GM12878 (cell line): ENCODE data around the gene RAP1A. TPM values are rescaled to one million over a fixed set of nuclear protein-coding genes. Genes with fewer than 3 reads are reported as not detected.

Experiments used
- ATAC-seq: fragments of 200-7000 bp; cut with Tn5 transposase; 3 replicates; pipeline ENCODE4 v1.9.1; 2020; ENCODE audit warnings: mild to moderate bottlenecking, moderate library complexity
- BruUV-seq: library from RNA; stranded (reverse); fragments of 400-500 nt; replicated peaks from 2 replicates; lab custom pipeline; 2021; lab: Mats Ljungman, UMichigan
- CTCF ChIA-PET: fragments of 300-600 bp; sonication (Branson Sonifier 250); formaldehyde crosslinking; extraction: SDS; loops from one replicate; lab custom pipeline; 2021; ENCODE audit warnings: inconsistent platforms; lab: Yijun Ruan, JAX
- POLR2A ChIA-PET: fragments of 350-600 bp; formaldehyde crosslinking; extraction: SDS; loops from one replicate; lab custom pipeline; 2021; ENCODE audit warnings: inconsistent platforms; lab: Charles Lee
- RAD21 ChIA-PET: fragments of 300-600 bp; sonication (Branson Sonifier 250); formaldehyde crosslinking; loops from one replicate; lab custom pipeline; 2023; ENCODE audit warnings: antibody characterized with exemption; ENCODE audit not compliant: unreplicated experiment; lab: Charles Lee
- SMC1A ChIA-PET: fragments of 300-600 bp; sonication (Branson Sonifier 250); formaldehyde crosslinking; loops from one replicate; lab custom pipeline; 2023; ENCODE audit not compliant: unreplicated experiment, uncharacterized antibody; lab: Charles Lee
- DNase-seq: peaks from one replicate; pipeline ENCODE4 v3.0.0-alpha.2; 2011; ENCODE audit warnings: low read depth, low spot score
- FAIRE-seq: peaks from 3 replicates; lab custom pipeline; 2011; peaks lifted over from hg19 to GRCh38; lab: Jason Lieb, UNC
- H2AFZ ChIP-seq: 2 replicates; pipeline ENCODE4 v1.6.0; 2011; ENCODE audit warnings: low read depth, low read length, control low read depth; ENCODE audit not compliant: control insufficient read depth
- H3K27ac ChIP-seq: 2 replicates; pipeline ENCODE4 v1.5.1; 2011; ENCODE audit warnings: control low read depth; ENCODE audit not compliant: control insufficient read depth, insufficient read depth
- H3K27me3 ChIP-seq, 2 experiments: replicated peaks in 1 of 2; 2 replicates each; pipeline versions ENCODE4 v1.6.0 to v1.6.1; 2011; ENCODE audit warnings: low read length in 1 of 2; ENCODE audit not compliant: control insufficient read depth in 2 of 2, insufficient read depth in 2 of 2
- H3K36me3 ChIP-seq, 2 experiments: 2 replicates each; pipeline ENCODE4 v1.5.1; 2011; ENCODE audit warnings: low read length in 1 of 2; ENCODE audit not compliant: control insufficient read depth in 2 of 2, insufficient read depth in 2 of 2
- H3K4me1 ChIP-seq: 2 replicates; pipeline ENCODE4 v1.6.1; 2011; ENCODE audit warnings: mild to moderate bottlenecking, low read length, moderate library complexity, mixed read lengths; ENCODE audit not compliant: control insufficient read depth, insufficient read depth
- H3K4me2 ChIP-seq: 2 replicates; pipeline ENCODE4 v1.6.0; 2011; ENCODE audit warnings: control low read depth; ENCODE audit not compliant: control insufficient read depth, insufficient read depth
- H3K4me3 ChIP-seq: fragments of 200-600 bp; sonication (generic); 2 replicates; pipeline ENCODE4 v1.5.1; 2016
- H3K79me2 ChIP-seq: 2 replicates; pipeline ENCODE4 v1.6.0; 2011; ENCODE audit warnings: low read length; ENCODE audit not compliant: control insufficient read depth, insufficient read depth
- H3K9ac ChIP-seq: 2 replicates; pipeline ENCODE4 v1.8.0; 2011; ENCODE audit warnings: low read length, control low read depth, mixed read lengths; ENCODE audit not compliant: control insufficient read depth, insufficient read depth
- H3K9me3 ChIP-seq: replicated peaks from 3 replicates; pipeline ENCODE4 v1.5.1; 2011; ENCODE audit warnings: mild to moderate bottlenecking, low read length; ENCODE audit not compliant: control insufficient read depth, insufficient read depth
- H4K20me1 ChIP-seq: 2 replicates; pipeline ENCODE4 v1.6.0; 2011; ENCODE audit not compliant: control insufficient read depth, insufficient read depth
- DPF2 ChIP-seq: fragments of 450-650 bp; IDR thresholded peaks from 2 replicates; pipeline ENCODE4 v1.6.1; 2017; ENCODE audit warnings: mild to moderate bottlenecking
- EED ChIP-seq: sonication (generic); IDR thresholded peaks from 2 replicates; pipeline ENCODE4 v1.6.1; 2016; ENCODE audit warnings: antibody characterized with exemption, low read depth
- GATAD2B ChIP-seq: fragments of 450-650 bp; conservative IDR thresholded peaks from 2 replicates; pipeline ENCODE4 v1.6.1; 2017; ENCODE audit warnings: low read depth, mild to moderate bottlenecking, moderate library complexity
- POLR2AphosphoS5 ChIP-seq: IDR thresholded peaks from 2 replicates; pipeline ENCODE4 v1.6.1; 2011; ENCODE audit warnings: mild to moderate bottlenecking, low read length, inconsistent platforms
- SP1 ChIP-seq: IDR thresholded peaks from one replicate; pipeline ENCODE4 v1.6.1; 2011; ENCODE audit warnings: low read depth, low read length
- ZSCAN29 ChIP-seq: fragments of 450-650 bp; IDR thresholded peaks from 2 replicates; pipeline ENCODE4 v1.6.1; 2017; ENCODE audit warnings: mild to moderate bottlenecking, moderate library complexity
- WGBS: methylation state at CpG from one replicate; pipeline ENCODE4 v1.1.6; 2016; ENCODE audit warnings: low lambda C conversion rate; ENCODE audit not compliant: insufficient replicate concordance, insufficient coverage; ENCODE audit errors: missing lambda C conversion rate; 5-methylcytosine and 5-hydroxymethylcytosine counted together
- in situ Hi-C: fragments of 300-500 bp; cut with MboI; formaldehyde crosslinking; loops from 9 replicates; pipeline ENCODE4 v1.14.3; 2018; ENCODE audit warnings: mixed read lengths
- intact Hi-C: fragments of 100-400 bp; cut with micrococcal nuclease; formaldehyde crosslinking; loops from one replicate; pipeline ENCODE4 v1.14.2; 2022; ENCODE audit not compliant: unreplicated experiment
- polyA plus RNA-seq, 11 experiments: library from polyadenylated mRNA; depleted of rRNA in 4 of 11; unstranded in 6 of 11; stranded (reverse) in 5 of 11; fragments of >200 nt; fragmentation: Nextera tagmentation in 4 of 11; fragmentation: Illumina TruSeq in 1 of 11; extraction: Ambion mirVana in 4 of 11; extraction: Trizol in 1 of 11; gene quantifications; 1 replicate in 1 of 11; 2 replicates in 10 of 11; pipeline versions ENCODE4 v1.2.1 to v1.2.3, GENCODE V29; 2011 to 2016; ENCODE audit warnings: inconsistent platforms in 2 of 11, missing spikeins in 2 of 11, low read depth in 1 of 11
- total RNA-seq, 4 experiments: library from RNA; depleted of rRNA in 3 of 4; stranded (reverse); fragments of >200 nt in 3 of 4; fragmentation: Illumina TruSeq in 1 of 4; extraction: Trizol in 1 of 4; gene quantifications; 2 replicates each; pipeline versions ENCODE4 v1.2.1 to v1.2.3, GENCODE V29; 2013 to 2021
- TF ChIP-seq, protein P1 (sequence below): fragments of 450-650 bp; IDR thresholded peaks from 2 replicates; pipeline ENCODE4 v1.6.1; 2017; ENCODE audit warnings: mild to moderate bottlenecking, moderate library complexity
- TF ChIP-seq, protein P2 (sequence below): fragments of 450-650 bp; IDR thresholded peaks from 2 replicates; pipeline ENCODE4 v1.6.1; 2017; ENCODE audit warnings: mild to moderate bottlenecking

RAP1A gene
- total and polyA plus RNA-seq, 10 of the 15 experiments (the other 5 are each of a cell fraction or from before 2014, with no cell fraction given), result 38.4 to 213 (median 86.0) TPM

GRCh38 chr1:111619635-111620440 is at the start of gene RAP1A (continued):
- peak; percentile 61 for TF ChIP-seq DPF2
- TF ChIP-seq, protein P1, sequence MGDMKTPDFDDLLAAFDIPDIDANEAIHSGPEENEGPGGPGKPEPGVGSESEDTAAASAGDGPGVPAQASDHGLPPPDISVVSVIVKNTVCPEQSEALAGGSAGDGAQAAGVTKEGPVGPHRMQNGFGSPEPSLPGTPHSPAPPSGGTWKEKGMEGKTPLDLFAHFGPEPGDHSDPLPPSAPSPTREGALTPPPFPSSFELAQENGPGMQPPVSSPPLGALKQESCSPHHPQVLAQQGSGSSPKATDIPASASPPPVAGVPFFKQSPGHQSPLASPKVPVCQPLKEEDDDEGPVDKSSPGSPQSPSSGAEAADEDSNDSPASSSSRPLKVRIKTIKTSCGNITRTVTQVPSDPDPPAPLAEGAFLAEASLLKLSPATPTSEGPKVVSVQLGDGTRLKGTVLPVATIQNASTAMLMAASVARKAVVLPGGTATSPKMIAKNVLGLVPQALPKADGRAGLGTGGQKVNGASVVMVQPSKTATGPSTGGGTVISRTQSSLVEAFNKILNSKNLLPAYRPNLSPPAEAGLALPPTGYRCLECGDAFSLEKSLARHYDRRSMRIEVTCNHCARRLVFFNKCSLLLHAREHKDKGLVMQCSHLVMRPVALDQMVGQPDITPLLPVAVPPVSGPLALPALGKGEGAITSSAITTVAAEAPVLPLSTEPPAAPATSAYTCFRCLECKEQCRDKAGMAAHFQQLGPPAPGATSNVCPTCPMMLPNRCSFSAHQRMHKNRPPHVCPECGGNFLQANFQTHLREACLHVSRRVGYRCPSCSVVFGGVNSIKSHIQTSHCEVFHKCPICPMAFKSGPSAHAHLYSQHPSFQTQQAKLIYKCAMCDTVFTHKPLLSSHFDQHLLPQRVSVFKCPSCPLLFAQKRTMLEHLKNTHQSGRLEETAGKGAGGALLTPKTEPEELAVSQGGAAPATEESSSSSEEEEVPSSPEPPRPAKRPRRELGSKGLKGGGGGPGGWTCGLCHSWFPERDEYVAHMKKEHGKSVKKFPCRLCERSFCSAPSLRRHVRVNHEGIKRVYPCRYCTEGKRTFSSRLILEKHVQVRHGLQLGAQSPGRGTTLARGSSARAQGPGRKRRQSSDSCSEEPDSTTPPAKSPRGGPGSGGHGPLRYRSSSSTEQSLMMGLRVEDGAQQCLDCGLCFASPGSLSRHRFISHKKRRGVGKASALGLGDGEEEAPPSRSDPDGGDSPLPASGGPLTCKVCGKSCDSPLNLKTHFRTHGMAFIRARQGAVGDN, result 0 out of 2 replicates have a peak, but pooled peaks have one; percentile 47
- TF ChIP-seq ZSCAN29, result no peak
- TF ChIP-seq POLR2AphosphoS5, result peak; percentile 77; the same call in 1 of the 2 replicates
- peak; percentile 64 for TF ChIP-seq GATAD2B

DNA sequence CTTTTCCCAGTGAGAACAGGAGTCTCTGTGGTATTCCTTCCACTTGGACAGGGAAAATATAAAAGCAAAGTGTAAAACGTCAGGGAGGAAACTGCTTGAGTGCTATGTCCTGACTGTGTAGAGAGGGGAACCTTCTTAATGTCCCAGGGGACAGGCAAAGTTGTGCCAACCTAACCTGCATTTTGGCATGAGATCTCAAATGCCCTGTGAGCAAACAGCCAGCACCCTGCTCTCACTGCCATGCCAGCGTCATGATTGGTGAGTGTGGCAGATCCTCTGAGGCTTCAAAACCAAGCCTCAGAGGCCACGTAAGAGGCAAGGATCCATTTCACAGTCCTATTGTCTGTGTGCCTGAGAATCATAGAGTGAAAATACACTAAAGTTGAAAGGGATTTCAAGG is 49.7 kb upstream of the RAP1A start:
- intact Hi-C loops (loop anchor here (5.0 kb wide), 1 partner anchor 87 kb away; no protein-coding TSS in a partner anchor), in situ Hi-C loops (no loop called here)
- no peak overlapping the region for H3K9ac ChIP-seq
- H3K27me3 ChIP-seq, result no peaks in the 10 kb centered on the region
- H3K4me3 ChIP-seq, result no peak overlapping the region
- FAIRE-seq (no peak), DNase-seq (no peak), ATAC-seq (peak; percentile 26)
- ChIA-PET RAD21 (interaction anchor here (0.7 kb wide), 1 partner anchor 353 kb away, joined by 3 read pairs; no protein-coding TSS in a partner anchor), SMC1A (interaction anchor here (0.8 to 4.1 kb wide), 3 partner anchors 12 to 85 kb away, joined by 3 to 19 read pairs (median 4); no protein-coding TSS in a partner anchor), POLR2A (interaction anchor here (1.2 kb wide), 1 partner anchor 45 kb away, joined by 3 read pairs; no protein-coding TSS in a partner anchor), CTCF (interaction anchor here (0.8 to 1.6 kb wide), 2 partner anchors 13 to 62 kb away, joined by 3 to 4 read pairs; no protein-coding TSS in a partner anchor)
- TF ChIP-seq EED, result no peak
- TF ChIP-seq, protein P2, sequence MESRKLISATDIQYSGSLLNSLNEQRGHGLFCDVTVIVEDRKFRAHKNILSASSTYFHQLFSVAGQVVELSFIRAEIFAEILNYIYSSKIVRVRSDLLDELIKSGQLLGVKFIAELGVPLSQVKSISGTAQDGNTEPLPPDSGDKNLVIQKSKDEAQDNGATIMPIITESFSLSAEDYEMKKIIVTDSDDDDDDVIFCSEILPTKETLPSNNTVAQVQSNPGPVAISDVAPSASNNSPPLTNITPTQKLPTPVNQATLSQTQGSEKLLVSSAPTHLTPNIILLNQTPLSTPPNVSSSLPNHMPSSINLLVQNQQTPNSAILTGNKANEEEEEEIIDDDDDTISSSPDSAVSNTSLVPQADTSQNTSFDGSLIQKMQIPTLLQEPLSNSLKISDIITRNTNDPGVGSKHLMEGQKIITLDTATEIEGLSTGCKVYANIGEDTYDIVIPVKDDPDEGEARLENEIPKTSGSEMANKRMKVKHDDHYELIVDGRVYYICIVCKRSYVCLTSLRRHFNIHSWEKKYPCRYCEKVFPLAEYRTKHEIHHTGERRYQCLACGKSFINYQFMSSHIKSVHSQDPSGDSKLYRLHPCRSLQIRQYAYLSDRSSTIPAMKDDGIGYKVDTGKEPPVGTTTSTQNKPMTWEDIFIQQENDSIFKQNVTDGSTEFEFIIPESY, result no peak
- no peak for TF ChIP-seq SP1
- no peaks in the 10 kb centered on the region for H3K79me2 ChIP-seq
- H3K9me3 ChIP-seq, result no peaks in the 10 kb centered on the region
- H3K4me2 ChIP-seq, result no peak overlapping the region
- no peak overlapping the region for H2AFZ ChIP-seq
- no peaks in the 10 kb centered on the region for H3K36me3 ChIP-seq
- H3K27ac ChIP-seq, result no peak overlapping the region
- WGBS, result 13% methylated on average over 3 of the region's 3 CpGs
- H3K4me1 ChIP-seq, result no peaks in the 10 kb centered on the region
- H4K20me1 ChIP-seq, result no peaks in the 10 kb centered on the region
- no TSS peak for BruUV-seq
